ENCODE data around the gene HIP1R.
"Not testable (repeated sequence)": the region's sequence is repeated elsewhere in the genome, so short reads cannot be mapped to it uniquely, and the experiment has no call there.

The HIP1R gene

GRCh38 chr12:122834921-122835749, at the start of gene HIP1R:
Gene HIP1R, plus strand, starts transcription at chr12:122835457. Its CDS starts 94 bp downstream, at chr12:122835551.
- DNase-seq (ENCODE audit: low spot score) (no peak), FAIRE-seq (no peak)

DNA sequence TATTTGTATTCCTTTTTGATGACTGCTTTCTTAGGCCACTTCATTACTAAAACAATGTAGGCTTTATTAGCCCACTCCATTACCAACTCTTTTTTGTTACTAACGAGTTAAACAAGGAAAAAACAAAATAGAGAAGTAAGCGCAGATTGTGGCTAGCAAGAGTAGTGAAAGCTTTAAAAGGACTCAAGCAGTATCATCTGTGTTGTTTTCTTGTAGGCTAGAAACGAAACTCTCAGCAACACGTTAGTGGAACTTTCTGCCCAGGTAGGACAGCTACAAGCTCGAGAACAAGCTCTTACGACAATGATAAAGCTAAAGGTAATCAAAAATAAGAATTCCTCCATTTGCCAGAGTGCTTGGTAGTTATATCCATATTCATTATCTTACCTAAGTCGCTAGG, 49.8 kb upstream of the HIP1R start:
- no peak for FAIRE-seq
- DNase-seq (ENCODE audit: low spot score), result no peak

DNA sequence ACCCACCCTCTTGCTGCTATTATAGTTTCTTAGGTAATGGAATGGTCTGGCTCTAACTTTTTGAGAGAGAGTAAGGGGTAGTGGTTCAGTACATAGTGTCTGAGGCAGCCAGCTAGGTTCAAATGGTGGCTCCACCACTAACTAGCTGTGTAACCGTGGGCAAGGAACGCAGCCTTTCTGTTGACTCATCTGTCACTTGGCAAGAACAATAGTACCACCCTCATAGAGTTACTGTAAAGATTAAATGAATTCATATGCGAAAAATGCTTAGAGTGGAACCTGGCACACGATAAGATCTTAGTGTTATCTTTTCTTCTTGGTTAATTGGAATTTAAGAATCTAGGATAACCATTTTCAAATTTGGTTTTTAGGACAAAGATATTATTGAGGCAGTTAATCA, 46.9 kb upstream of the HIP1R start:
- DNase-seq (ENCODE audit: low spot score), result peak; percentile 18
- FAIRE-seq, result no peak

DNA sequence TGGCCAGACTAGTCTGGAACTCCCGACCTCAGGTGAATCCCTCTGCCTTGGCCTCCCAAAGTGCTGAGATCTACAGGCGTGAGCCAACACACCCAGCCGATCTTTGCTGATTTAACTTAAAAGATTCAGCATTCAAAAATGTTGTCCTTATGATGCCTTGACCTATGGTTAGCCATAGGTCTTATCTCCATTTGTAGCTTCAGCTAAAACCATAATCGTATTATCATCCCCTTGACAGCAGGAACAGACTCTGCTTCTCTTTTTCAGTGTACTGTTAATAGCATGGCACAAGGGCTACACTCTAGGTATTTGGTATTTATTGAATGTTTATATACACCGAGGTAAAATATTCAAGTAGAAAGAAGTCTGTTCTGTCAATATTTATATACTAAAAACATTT, 45.6 kb upstream of the HIP1R start:
- no peak for FAIRE-seq

GRCh38 chr12:122790393-122791075, 44.7 kb upstream of the HIP1R start:
- DNase-seq (ENCODE audit: low spot score), result peak; percentile 41
- FAIRE-seq, result no peak

More for the DNA sequence above, 45.6 kb upstream of the HIP1R start:
- DNase-seq (ENCODE audit: low spot score), result no peak

- FAIRE-seq (peak; percentile 55), DNase-seq (ENCODE audit: low spot score) (peak; percentile 52)
These were observed 41.6 kb upstream of the HIP1R start for GRCh38 chr12:122793685-122794106.

DNA sequence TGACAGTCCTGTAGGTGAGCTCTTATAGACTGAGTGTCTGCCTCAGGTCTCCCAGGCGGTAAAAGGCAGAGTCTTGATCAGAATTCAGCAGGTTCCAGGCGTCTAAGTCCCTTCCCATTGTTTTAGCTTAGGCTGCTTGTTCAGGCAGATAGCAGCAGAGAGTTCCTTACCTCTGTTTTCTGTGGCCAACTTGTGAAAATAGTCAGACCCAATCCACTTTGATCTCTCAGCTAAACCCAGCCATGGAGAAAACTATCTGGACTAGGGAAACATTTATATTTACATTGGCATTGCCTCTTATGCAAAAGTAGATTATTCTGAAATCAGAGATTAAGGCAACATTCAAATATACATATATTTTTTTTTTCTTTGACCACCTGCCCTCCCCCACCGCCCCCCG, 39.5 kb upstream of the HIP1R start:
- FAIRE-seq (no peak), DNase-seq (ENCODE audit: low spot score) (no peak)

- FAIRE-seq (no peak), DNase-seq (ENCODE audit: low spot score) (no peak)
These were observed 35.5 kb upstream of the HIP1R start for GRCh38 chr12:122799641-122800243.

- FAIRE-seq (no peak), DNase-seq (ENCODE audit: low spot score) (no peak)
These were observed 31.3 kb upstream of the HIP1R start for GRCh38 chr12:122803937-122804336.

GRCh38 chr12:122804957-122805356, 30.3 kb upstream of the HIP1R start:
- not testable (repeated sequence) for DNase-seq (ENCODE audit: low spot score); FAIRE-seq

DNA sequence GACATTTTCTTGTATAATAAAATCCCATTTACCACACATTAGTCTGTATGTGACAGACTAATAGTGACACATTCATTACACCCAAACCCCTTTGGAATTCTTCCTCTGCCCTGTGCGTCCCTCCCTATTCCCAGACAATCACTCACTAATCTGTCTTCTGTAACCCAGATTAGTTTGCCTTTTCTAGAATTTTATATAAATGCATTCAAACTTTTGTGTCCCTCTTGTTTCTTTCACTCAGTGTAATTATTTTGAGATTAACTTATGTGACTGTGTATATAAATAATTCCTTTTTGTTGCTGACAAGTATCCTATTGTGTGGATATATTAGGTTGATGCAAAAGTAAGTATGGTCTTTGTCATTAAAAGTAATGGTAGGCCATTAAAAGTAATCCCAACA, 27.6 kb upstream of the HIP1R start:
- no peak for DNase-seq (ENCODE audit: low spot score)
- no peak for FAIRE-seq

DNA sequence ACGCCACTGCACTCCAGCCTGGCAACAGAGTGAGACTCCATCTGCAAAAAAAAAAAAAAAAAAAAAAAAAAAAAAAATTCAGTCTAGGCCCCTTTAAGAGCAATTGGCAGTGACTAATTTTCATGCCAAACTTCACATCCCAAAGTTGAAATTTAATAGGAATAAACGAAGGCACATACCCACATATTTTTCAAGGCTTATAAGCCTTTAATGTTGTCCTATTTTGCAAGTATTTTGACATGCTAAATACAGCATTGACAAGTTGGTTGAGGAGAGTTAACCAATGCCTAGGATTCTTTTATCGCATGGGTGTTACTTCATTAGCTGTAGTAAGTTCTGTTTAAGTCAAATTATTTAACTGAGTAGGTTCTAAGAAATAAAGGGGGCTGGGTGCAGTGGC, 23.5 kb upstream of the HIP1R start:
- peak; percentile 41 for DNase-seq (ENCODE audit: low spot score)
- peak; percentile 83 for FAIRE-seq

- no peak for FAIRE-seq
- no peak for DNase-seq (ENCODE audit: low spot score)
These were observed 21.9 kb upstream of the HIP1R start for GRCh38 chr12:122813310-122813713.

GRCh38 chr12:122819209-122819785, 16.0 kb upstream of the HIP1R start:
- FAIRE-seq (no peak), DNase-seq (ENCODE audit: low spot score) (no peak)

- FAIRE-seq (no peak), DNase-seq (ENCODE audit: low spot score) (no peak)
These were observed 15.1 kb upstream of the HIP1R start for GRCh38 chr12:122820138-122820537.

DNA sequence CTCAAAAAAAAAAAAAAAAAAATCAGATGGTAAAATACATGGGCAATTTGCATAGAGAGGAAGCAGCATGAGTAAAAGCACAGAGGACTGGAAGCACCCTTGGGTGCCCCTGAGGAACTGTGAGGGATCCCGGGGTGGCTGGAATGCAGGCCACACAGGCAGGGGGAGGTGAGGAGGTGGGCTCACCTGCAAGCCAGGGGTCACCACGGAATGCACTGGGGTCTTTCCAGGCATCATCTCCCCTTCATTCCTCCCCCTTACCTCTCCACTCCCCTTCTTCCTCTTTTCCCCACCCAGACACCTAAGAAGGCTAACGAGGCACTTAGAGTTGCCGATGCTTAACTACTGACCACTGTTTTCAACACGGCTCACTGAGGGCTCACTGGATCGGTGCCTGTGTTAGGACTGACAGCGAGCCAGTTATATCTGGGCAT, 14.4 kb upstream of the HIP1R start:
- no peak for FAIRE-seq

GRCh38 chr12:122823429-122823828, 11.8 kb upstream of the HIP1R start:
- no peak for FAIRE-seq
- no peak for DNase-seq (ENCODE audit: low spot score)

More for the DNA sequence above, 14.4 kb upstream of the HIP1R start:
- no peak for DNase-seq (ENCODE audit: low spot score)

DNA sequence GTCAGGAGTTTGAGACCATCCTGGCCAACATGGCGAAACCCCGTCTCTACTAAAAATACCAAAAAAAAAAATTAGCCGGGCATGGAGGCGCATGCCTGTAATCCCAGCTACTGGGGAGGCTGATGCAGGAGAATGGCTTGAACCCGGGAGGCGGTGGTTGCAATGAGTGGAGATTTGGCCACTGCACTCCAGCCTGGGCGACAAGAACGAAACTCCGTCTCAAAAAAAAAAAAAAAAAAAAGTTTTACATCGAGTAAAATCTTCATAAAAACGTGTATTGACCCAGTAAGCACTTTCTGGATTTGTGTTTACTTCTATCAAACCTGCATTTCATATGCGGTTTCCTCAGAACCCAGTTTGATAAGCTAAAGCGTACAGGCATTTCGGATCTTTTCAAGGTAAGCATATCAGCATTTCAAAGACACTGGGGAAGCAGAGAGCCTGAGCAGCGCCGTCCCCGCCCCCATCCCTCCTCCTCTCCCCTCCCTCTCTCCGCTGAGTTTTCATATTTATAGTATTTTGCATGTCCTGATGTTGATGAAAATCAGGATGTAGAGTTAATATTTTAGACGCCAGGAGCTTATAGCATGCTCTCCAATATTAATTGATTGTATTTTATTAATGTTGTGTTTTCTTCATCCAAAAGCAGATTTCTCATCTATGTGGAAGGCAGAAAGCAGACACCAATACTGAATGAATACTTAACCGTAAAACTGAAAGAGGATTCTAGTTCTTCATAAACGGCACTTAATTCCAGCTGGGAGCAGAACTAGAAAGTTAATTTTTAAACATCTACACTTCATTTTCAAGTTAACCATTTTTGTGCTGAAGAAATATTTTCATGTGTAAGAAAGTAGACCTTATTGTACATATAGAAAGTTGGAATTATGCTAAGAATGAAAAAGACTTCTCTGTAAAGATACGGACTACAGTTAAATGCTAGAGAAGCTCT, 9.2 kb upstream of the HIP1R start:
- DNase-seq (ENCODE audit: low spot score), result peak; percentile 22
- peak; percentile 92 for FAIRE-seq

DNA sequence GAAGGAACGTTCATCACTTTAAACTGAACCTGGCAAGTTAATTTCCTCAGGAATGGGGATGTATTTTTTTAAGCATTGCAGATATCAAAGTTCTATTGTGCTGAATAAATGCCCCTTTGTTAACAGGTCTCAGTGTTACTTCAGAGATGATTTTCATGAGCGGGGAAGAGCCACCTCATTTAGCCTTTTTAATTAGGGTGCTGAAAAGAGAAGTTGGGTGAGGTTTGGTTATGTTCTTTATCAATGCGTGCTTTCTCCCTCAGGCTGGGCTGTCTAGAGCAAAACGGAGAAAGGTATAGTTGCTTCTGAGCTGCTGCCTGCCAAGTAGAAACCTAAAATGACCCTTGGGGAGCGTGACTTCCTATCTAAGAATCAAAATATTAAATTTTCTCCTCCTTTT, 8.0 kb upstream of the HIP1R start:
- FAIRE-seq, result no peak
- DNase-seq (ENCODE audit: low spot score), result no peak

DNA sequence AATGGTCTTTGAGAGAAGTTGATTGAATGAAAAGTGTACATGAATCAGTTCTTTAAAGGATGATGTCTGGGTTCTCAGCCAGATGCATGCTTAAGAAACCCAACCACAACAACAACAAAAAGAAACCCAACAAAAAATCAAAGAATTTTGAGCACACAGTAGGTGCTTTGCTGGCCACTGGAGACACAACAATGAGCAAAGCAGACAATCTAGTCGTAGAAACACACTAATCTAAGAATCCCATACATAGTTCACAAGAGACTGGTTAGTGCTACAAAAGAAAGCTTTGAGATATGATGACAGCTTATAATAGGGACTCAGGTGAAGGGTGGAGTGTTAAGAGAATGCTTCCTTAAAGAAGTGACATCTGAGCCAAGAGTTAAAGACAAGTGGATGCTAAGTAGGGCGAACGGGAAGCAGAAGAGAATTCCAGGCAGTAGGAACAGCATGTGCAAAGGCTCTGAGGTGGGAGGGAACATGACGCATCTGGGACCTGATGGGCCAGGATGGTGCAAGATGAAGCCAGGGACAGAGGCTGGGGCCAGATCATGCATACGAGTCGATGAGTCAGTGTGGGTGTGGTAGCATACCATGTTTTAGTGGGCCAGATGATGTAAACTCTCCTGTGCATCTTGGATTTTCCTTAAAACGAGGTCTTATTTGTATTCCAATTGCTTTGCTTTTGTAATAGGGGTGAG, 4.6 kb upstream of the HIP1R start:
- DNase-seq (ENCODE audit: low spot score), result peak; percentile 58
- FAIRE-seq, result no peak
